Hepatocyte (in vitro differentiated cells): ENCODE measurements around the gene LHFPL2.

ENCODE experiments used
- CTCF ChIP-seq: fragments of 200-600 bp; sonication (generic); IDR thresholded peaks from 2 replicates; pipeline ENCODE4 v1.5.1; 2016; ENCODE audit warnings: antibody characterized with exemption, mild to moderate bottlenecking; ENCODE audit not compliant: poor library complexity
- EZH2 ChIP-seq: fragments of 200-600 bp; sonication (generic); IDR thresholded peaks from 2 replicates; pipeline ENCODE4 v1.6.1; 2016; ENCODE audit warnings: antibody characterized with exemption, mild to moderate bottlenecking, borderline replicate concordance
- EZH2phosphoT487 ChIP-seq: fragments of 200-600 bp; sonication (generic); IDR thresholded peaks from one replicate; pipeline ENCODE4 v1.6.1; 2018; ENCODE audit warnings: antibody characterized with exemption, mild to moderate bottlenecking, low read depth, moderate library complexity; ENCODE audit not compliant: unreplicated experiment, severe bottlenecking

DNA sequence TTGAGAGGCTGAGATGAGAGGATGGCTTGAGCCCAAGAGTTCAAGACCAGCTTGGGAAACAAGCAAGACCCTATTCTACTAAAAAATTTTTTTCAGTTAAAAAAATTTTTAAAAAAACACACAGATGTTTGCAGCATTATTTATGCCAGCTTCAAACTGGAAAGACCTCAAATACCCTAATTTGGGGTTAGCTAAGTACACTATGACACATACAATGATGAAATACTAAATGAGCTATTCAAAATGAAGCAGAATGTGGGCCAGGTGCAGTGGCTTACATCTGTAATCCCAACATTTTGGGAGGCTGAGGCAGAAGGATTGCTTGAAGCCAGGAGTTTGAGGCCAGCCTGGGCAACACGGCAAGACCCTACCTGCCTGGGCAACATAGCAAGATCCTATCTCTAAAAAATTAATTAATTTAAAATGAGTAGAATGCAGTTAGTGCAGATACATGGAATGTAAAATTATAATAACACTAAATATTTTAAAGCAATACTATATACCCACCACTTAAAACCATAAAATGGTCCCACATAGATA, 44.9 kb downstream of the LHFPL2 start:
- TF ChIP-seq EZH2phosphoT487, result no peak
- TF ChIP-seq CTCF, result no peak
- no peak for TF ChIP-seq EZH2
